ENCODE measurements around the gene MIPEP.

Gene MIPEP

GRCh38 chr13:23856008-23856750 lies 33.0 kb downstream of the MIPEP start:
- in situ Hi-C loops (cut with MboI; ENCODE audit: low sequenced_read_pairs): no loop called here

GRCh38 chr13:23855360-23855759 lies 33.8 kb downstream of the MIPEP start:
- in situ Hi-C loops (cut with MboI; ENCODE audit: low sequenced_read_pairs): no loop called here

GRCh38 chr13:23852351-23852750 lies 36.8 kb downstream of the MIPEP start:
- in situ Hi-C loops (cut with MboI; ENCODE audit: low sequenced_read_pairs): no loop called here

- in situ Hi-C loops (cut with MboI; ENCODE audit: low sequenced_read_pairs): no loop called here
These were observed 38.1 kb downstream of the MIPEP start for GRCh38 chr13:23851106-23851505.

GRCh38 chr13:23850134-23850533 lies 39.1 kb downstream of the MIPEP start:
- in situ Hi-C loops (cut with MboI; ENCODE audit: low sequenced_read_pairs): no loop called here

GRCh38 chr13:23849670-23850069 lies 39.5 kb downstream of the MIPEP start:
- in situ Hi-C loops (cut with MboI; ENCODE audit: low sequenced_read_pairs): no loop called here

- in situ Hi-C loops (cut with MboI; ENCODE audit: low sequenced_read_pairs): no loop called here
These were observed 40.5 kb downstream of the MIPEP start for GRCh38 chr13:23848646-23849141.

GRCh38 chr13:23848019-23848418 lies 41.2 kb downstream of the MIPEP start:
- in situ Hi-C loops (cut with MboI; ENCODE audit: low sequenced_read_pairs): no loop called here

GRCh38 chr13:23847497-23847896 lies 41.7 kb downstream of the MIPEP start:
- in situ Hi-C loops (cut with MboI; ENCODE audit: low sequenced_read_pairs): no loop called here

GRCh38 chr13:23845105-23845725 lies 44.0 kb downstream of the MIPEP start:
- in situ Hi-C loops (cut with MboI; ENCODE audit: low sequenced_read_pairs): no loop called here

- in situ Hi-C loops (cut with MboI; ENCODE audit: low sequenced_read_pairs): no loop called here
These were observed 45.1 kb downstream of the MIPEP start for GRCh38 chr13:23844132-23844531.

- in situ Hi-C loops (cut with MboI; ENCODE audit: low sequenced_read_pairs): no loop called here
These were observed 45.8 kb downstream of the MIPEP start for GRCh38 chr13:23843436-23843835.

GRCh38 chr13:23842406-23842805 lies 46.8 kb downstream of the MIPEP start:
- in situ Hi-C loops (cut with MboI; ENCODE audit: low sequenced_read_pairs): no loop called here

- in situ Hi-C loops (cut with MboI; ENCODE audit: low sequenced_read_pairs): no loop called here
These were observed 55.2 kb downstream of the MIPEP start for GRCh38 chr13:23833733-23834611.

- in situ Hi-C loops (cut with MboI; ENCODE audit: low sequenced_read_pairs): no loop called here
These were observed 60.3 kb downstream of the MIPEP start for GRCh38 chr13:23828866-23829265.

- in situ Hi-C loops (cut with MboI; ENCODE audit: low sequenced_read_pairs): no loop called here
These were observed 61.1 kb downstream of the MIPEP start for GRCh38 chr13:23828086-23828485.

GRCh38 chr13:23825179-23825578 lies 64.0 kb downstream of the MIPEP start:
- in situ Hi-C loops (cut with MboI; ENCODE audit: low sequenced_read_pairs): no loop called here

GRCh38 chr13:23824371-23824770 lies 64.8 kb downstream of the MIPEP start:
- in situ Hi-C loops (cut with MboI; ENCODE audit: low sequenced_read_pairs): no loop called here

GRCh38 chr13:23822252-23822824 lies 66.9 kb downstream of the MIPEP start:
- in situ Hi-C loops (cut with MboI; ENCODE audit: low sequenced_read_pairs): no loop called here

GRCh38 chr13:23820530-23820929 lies 68.7 kb downstream of the MIPEP start:
- in situ Hi-C loops (cut with MboI; ENCODE audit: low sequenced_read_pairs): no loop called here

- in situ Hi-C loops (cut with MboI; ENCODE audit: low sequenced_read_pairs): no loop called here
These were observed 71.4 kb downstream of the MIPEP start for GRCh38 chr13:23817830-23818229.

Measured in HL-60/S4 treated with phorbol 12-myristate 13-acetate at 8.2 ng/mL for 4 days and 3 days (cell line).